OCI-LY7 (cell line): ENCODE data around the gene DZANK1.

Experiments
- EZH2phosphoT487 ChIP-seq: fragments of 200-600 bp; sonication (generic); IDR thresholded peaks from 2 replicates; pipeline ENCODE4 v1.6.1; 2018; ENCODE audit warnings: low read depth, borderline replicate concordance, mild to moderate bottlenecking, mixed run types, antibody characterized with exemption, low read length, moderate library complexity, mixed read lengths
- TF ChIP-seq, protein P1 (sequence below): fragments of 200-600 bp; sonication (generic); conservative IDR thresholded peaks from 2 replicates; pipeline ENCODE4 v1.5.1; 2014; ENCODE audit warnings: mild to moderate bottlenecking, antibody characterized with exemption, low read length, moderate library complexity, mixed read lengths

DNA sequence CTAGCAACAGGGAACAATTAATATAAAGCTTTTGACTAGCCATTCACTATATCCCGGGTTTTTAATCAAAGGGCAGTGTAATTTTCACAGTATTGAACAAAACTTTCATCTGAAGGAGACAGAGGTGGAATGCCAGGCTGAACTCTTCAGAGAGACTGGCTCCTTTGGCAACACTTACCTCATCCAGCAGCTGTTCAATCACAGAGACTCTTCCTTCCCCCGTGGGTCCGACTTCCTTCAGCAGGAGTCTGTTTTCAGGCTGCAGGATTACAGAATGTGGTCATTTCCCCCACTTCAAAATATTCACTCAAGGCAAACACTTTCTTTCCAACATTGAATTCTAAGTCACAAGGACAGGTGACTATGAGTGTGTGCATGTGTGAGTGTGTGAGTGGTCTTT lies 76.6 kb downstream of the DZANK1 start:
- TF ChIP-seq, protein P1, sequence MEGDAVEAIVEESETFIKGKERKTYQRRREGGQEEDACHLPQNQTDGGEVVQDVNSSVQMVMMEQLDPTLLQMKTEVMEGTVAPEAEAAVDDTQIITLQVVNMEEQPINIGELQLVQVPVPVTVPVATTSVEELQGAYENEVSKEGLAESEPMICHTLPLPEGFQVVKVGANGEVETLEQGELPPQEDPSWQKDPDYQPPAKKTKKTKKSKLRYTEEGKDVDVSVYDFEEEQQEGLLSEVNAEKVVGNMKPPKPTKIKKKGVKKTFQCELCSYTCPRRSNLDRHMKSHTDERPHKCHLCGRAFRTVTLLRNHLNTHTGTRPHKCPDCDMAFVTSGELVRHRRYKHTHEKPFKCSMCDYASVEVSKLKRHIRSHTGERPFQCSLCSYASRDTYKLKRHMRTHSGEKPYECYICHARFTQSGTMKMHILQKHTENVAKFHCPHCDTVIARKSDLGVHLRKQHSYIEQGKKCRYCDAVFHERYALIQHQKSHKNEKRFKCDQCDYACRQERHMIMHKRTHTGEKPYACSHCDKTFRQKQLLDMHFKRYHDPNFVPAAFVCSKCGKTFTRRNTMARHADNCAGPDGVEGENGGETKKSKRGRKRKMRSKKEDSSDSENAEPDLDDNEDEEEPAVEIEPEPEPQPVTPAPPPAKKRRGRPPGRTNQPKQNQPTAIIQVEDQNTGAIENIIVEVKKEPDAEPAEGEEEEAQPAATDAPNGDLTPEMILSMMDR, result no peak
- no peak for TF ChIP-seq EZH2phosphoT487
